Lower lobe of right lung (tissue), 2 donors: ENCODE data around the gene PLSCR3. TPM values are rescaled to one million over a fixed set of nuclear protein-coding genes. Genes with fewer than 3 reads are reported as not detected.

Source experiments
- ATAC-seq, 2 donors: fragments of 200-7000 bp; cut with Tn5 transposase; one replicate each; pipeline ENCODE4 v1.9.1; 2020 to 2022; ENCODE audit warnings: mild to moderate bottlenecking in 2 of 2, moderate library complexity in 2 of 2
- DNase-seq: peaks from one replicate; pipeline ENCODE4 v3.0.0-alpha.2; 2020
- H3K27ac ChIP-seq: fragments of 200-600 bp; one replicate; pipeline ENCODE4 v1.8.0; 2022
- H3K27me3 ChIP-seq: fragments of 200-600 bp; one replicate; pipeline ENCODE4 v1.8.0; 2022; ENCODE audit warnings: low read depth
- H3K36me3 ChIP-seq: fragments of 200-600 bp; one replicate; pipeline ENCODE4 v1.8.0; 2022; ENCODE audit warnings: mild to moderate bottlenecking
- H3K4me1 ChIP-seq: fragments of 200-600 bp; one replicate; pipeline ENCODE4 v1.8.0; 2022
- H3K4me3 ChIP-seq: fragments of 200-600 bp; one replicate; pipeline ENCODE4 v1.8.0; 2022; ENCODE audit warnings: mild to moderate bottlenecking
- H3K9me3 ChIP-seq: fragments of 200-600 bp; one replicate; pipeline ENCODE4 v1.8.0; 2022
- intact Hi-C: fragments of 100-400 bp; cut with DNase I; formaldehyde crosslinking; loops from one replicate; pipeline ENCODE4 v1.11.0; 2022
- total RNA-seq: library from RNA; stranded (reverse); fragmentation: NEBNext Ultra II Directional; extraction: Animal tissue kit (Norgen Biotek cat#: 25700); gene quantifications from one replicate; pipeline ENCODE4 v1.2.1, GENCODE V29; 2021
- TF ChIP-seq, protein P1 (sequence below): fragments of 200-600 bp; IDR thresholded peaks from one replicate; pipeline ENCODE4 v1.8.0; 2022; ENCODE audit warnings: antibody characterized with exemption, mild to moderate bottlenecking
- donor health status: DM: no; HTN: yes; CAD: no; lungs with severe emphysema.

Gene PLSCR3
- total RNA-seq, 1 donor from 2014 or later: 27.1 TPM

- H3K36me3 ChIP-seq: no peaks in the 10 kb centered on the region
- ATAC-seq (peak; percentile 96), DNase-seq (peak; percentile 98)
- H3K27me3 ChIP-seq: no peaks in the 10 kb centered on the region
- H3K9me3 ChIP-seq: no peaks in the 10 kb centered on the region
- H3K27ac ChIP-seq: peak within 1 kb of the TSS; percentile 85
- peaks cover 20% of the 10 kb centered on the region for H3K4me1 ChIP-seq
- TF ChIP-seq, protein P1, sequence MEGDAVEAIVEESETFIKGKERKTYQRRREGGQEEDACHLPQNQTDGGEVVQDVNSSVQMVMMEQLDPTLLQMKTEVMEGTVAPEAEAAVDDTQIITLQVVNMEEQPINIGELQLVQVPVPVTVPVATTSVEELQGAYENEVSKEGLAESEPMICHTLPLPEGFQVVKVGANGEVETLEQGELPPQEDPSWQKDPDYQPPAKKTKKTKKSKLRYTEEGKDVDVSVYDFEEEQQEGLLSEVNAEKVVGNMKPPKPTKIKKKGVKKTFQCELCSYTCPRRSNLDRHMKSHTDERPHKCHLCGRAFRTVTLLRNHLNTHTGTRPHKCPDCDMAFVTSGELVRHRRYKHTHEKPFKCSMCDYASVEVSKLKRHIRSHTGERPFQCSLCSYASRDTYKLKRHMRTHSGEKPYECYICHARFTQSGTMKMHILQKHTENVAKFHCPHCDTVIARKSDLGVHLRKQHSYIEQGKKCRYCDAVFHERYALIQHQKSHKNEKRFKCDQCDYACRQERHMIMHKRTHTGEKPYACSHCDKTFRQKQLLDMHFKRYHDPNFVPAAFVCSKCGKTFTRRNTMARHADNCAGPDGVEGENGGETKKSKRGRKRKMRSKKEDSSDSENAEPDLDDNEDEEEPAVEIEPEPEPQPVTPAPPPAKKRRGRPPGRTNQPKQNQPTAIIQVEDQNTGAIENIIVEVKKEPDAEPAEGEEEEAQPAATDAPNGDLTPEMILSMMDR: no peak
- intact Hi-C loops: no loop called here
- H3K4me3 ChIP-seq: peak within 1 kb of the TSS; percentile 77
These were observed 9.8 kb upstream of the PLSCR3 start, which contains the start of gene TMEM256 for GRCh38 chr17:7403977-7404736. TMEM256 (minus strand) TSS chr17:7404097; CDS start chr17:7404084, 13 bp downstream.

DNA sequence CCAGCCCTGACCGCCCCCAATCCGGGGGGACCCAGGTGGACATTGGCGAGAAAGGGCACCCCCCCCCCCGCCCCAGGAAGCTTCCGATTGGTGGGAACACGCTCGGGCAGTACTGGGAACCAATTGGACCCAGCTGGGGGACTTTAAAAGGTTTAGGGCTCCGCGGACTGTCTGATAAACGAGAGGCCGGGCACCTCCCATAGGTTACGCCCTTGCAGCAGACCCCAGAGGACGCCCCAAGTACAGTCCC lies 9.3 kb upstream of the PLSCR3 start:
- Histone ChIP-seq H3K9me3 (no peaks in the 10 kb centered on the region), H3K4me3 (peak overlapping the region; percentile 77), H3K36me3 (no peaks in the 10 kb centered on the region), H3K27ac (peak overlapping the region; percentile 85), H3K4me1 (peaks cover 20% of the 10 kb centered on the region), H3K27me3 (no peaks in the 10 kb centered on the region)
- TF ChIP-seq, protein P1: no peak
- ATAC-seq (peak; percentile 67 to 69), DNase-seq (no peak)
- intact Hi-C loops: no loop called here

- H3K27me3 ChIP-seq: no peaks in the 10 kb centered on the region
- H3K4me1 ChIP-seq: peaks cover 20% of the 10 kb centered on the region
- intact Hi-C loops: no loop called here
- H3K36me3 ChIP-seq: no peaks in the 10 kb centered on the region
- ATAC-seq: peak in 1 of 2 donors; percentile 1
- no peaks in the 10 kb centered on the region for H3K9me3 ChIP-seq
- H3K4me3 ChIP-seq: peak overlapping the region; percentile 77
- TF ChIP-seq, protein P1: no peak
- peak overlapping the region; percentile 85 for H3K27ac ChIP-seq
- DNase-seq: no peak
These were observed 8.9 kb upstream of the PLSCR3 start for GRCh38 chr17:7403043-7403726.

DNA sequence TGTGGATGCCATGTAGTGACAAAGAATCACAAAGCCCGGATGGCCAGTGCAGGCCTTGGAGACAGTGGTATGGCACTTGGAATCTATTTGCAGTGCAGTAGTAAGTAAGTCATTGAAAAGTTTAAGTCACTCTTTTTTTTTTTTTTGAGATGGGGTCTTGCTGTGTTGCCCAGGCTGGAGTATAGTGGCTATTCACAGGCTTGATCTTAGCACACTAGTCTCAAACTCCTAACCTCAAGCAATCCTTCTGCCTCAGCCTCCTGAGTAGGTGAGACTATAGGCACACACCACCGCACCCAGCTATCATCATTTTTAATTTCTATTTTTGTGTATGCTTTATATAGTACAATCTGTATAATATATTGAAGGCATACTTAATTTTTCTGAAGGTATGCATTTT lies 4.3 kb upstream of the PLSCR3 start:
- DNase-seq (no peak), ATAC-seq (no peak)
- H3K4me1 ChIP-seq: peaks cover 24% of the 10 kb centered on the region
- H3K4me3 ChIP-seq: no peak overlapping the region
- H3K27me3 ChIP-seq: no peaks in the 10 kb centered on the region
- H3K9me3 ChIP-seq: no peaks in the 10 kb centered on the region
- intact Hi-C loops: no loop called here
- no peaks in the 10 kb centered on the region for H3K36me3 ChIP-seq
- TF ChIP-seq, protein P1: no peak
- no peak overlapping the region for H3K27ac ChIP-seq

GRCh38 chr17:7396147-7396546 lies 1.8 kb upstream of the PLSCR3 start:
- ATAC-seq (no peak), DNase-seq (no peak)
- H3K36me3 ChIP-seq: peaks cover 9% of the 10 kb centered on the region
- H3K9me3 ChIP-seq: no peaks in the 10 kb centered on the region
- TF ChIP-seq, protein P1: no peak
- H3K27ac ChIP-seq: no peak overlapping the region
- no peak overlapping the region for H3K4me3 ChIP-seq
- peaks cover 22% of the 10 kb centered on the region for H3K4me1 ChIP-seq
- no peaks in the 10 kb centered on the region for H3K27me3 ChIP-seq
- intact Hi-C loops: no loop called here
